Adipocyte (in vitro differentiated cells): ENCODE results near the gene EYA2.

Source experiments
- DNase-seq: peaks from one replicate; pipeline ENCODE4 v3.0.0-alpha.2; 2015; ENCODE audit warnings: low read depth
- H3K27me3 ChIP-seq: replicated peaks from 2 replicates; pipeline ENCODE4 v1.7.0; 2013; ENCODE audit warnings: mild to moderate bottlenecking, low read length, moderate library complexity; ENCODE audit not compliant: control insufficient read depth, insufficient read depth
- H3K36me3 ChIP-seq: 2 replicates; pipeline ENCODE4 v1.7.0; 2013; ENCODE audit warnings: low read length, mild to moderate bottlenecking, moderate library complexity; ENCODE audit not compliant: control insufficient read depth, insufficient read depth, severe bottlenecking
- H3K4me1 ChIP-seq: 2 replicates; pipeline ENCODE4 v1.7.0; 2013; ENCODE audit warnings: mild to moderate bottlenecking, low read length, moderate library complexity; ENCODE audit not compliant: control insufficient read depth, insufficient read depth
- H3K4me3 ChIP-seq: 2 replicates; pipeline ENCODE4 v1.7.0; 2013; ENCODE audit warnings: mild to moderate bottlenecking, low read length, moderate library complexity
- H3K9ac ChIP-seq: 2 replicates; pipeline ENCODE4 v1.7.0; 2013; ENCODE audit warnings: mild to moderate bottlenecking, low read length, moderate library complexity
- H3K9me3 ChIP-seq: 2 replicates; pipeline ENCODE4 v1.7.0; 2013; ENCODE audit warnings: mild to moderate bottlenecking, low read length, moderate library complexity; ENCODE audit not compliant: control insufficient read depth

Gene EYA2

GRCh38 chr20:47080365-47080764 is 185.7 kb downstream of the EYA2 start:
- Histone ChIP-seq H3K9me3 (peaks cover 20% of the 10 kb centered on the region), H3K36me3 (peaks cover 2% of the 10 kb centered on the region)
- DNase-seq: no peak

DNA sequence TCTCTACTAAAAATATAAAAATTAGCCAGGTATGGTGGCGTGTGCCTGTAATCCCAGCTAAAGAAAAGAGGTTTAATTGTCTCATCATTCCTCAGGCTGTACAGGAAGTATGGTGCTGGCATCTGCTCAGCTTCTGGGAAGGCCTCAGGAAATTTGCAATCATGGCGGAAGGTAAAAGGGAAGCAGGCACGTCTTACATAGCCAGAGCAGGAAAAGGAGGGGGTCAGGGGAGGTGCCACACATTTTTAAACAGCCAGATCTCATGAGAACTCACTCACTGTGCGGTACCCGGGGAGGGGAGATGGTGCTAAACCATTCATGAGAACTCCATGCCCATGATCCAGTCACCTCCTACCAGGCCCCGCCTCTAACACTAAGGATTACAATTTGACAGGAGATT is 191.7 kb downstream of the EYA2 start:
- Histone ChIP-seq H3K4me1 (no peaks in the 10 kb centered on the region), H3K27me3 (no peaks in the 10 kb centered on the region), H3K9me3 (no peaks in the 10 kb centered on the region), H3K9ac (no peak overlapping the region), H3K4me3 (no peak overlapping the region), H3K36me3 (no peaks in the 10 kb centered on the region)
- no peak for DNase-seq

More at GRCh38 chr20:47080365-47080764, 185.7 kb downstream of the EYA2 start:
- Histone ChIP-seq H3K4me1 (no peaks in the 10 kb centered on the region), H3K27me3 (no peaks in the 10 kb centered on the region), H3K9ac (no peak overlapping the region), H3K4me3 (no peak overlapping the region)

GRCh38 chr20:47088335-47088734 is 193.7 kb downstream of the EYA2 start:
- no peaks in the 10 kb centered on the region for H3K27me3 ChIP-seq

DNA sequence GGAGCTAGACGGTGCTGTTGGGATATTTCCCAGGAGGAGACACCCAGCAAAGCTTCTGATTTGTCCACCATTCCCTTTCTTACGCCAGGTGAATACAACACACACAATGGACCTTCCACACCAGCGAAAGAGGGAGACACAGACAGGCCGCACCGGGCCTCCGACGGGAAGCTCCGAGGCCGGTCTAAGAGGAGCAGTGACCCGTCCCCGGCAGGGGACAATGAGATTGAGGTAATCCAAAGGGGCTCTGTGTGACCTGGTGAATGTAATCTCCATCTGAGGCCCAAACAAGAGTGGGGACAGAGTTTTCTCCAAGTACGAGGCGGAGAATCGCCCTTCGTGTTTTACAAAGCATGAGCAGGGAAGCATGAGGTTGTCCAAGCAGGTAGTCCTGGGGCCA is 194.5 kb downstream of the EYA2 start:
- H3K9ac ChIP-seq: no peak overlapping the region
- no peak overlapping the region for H3K4me3 ChIP-seq
- no peaks in the 10 kb centered on the region for H3K36me3 ChIP-seq
- no peaks in the 10 kb centered on the region for H3K4me1 ChIP-seq
- DNase-seq: no peak
- H3K27me3 ChIP-seq: no peaks in the 10 kb centered on the region
- H3K9me3 ChIP-seq: no peaks in the 10 kb centered on the region

More at GRCh38 chr20:47088335-47088734, 193.7 kb downstream of the EYA2 start:
- no peak overlapping the region for H3K4me3 ChIP-seq
- H3K9me3 ChIP-seq: no peaks in the 10 kb centered on the region
- H3K9ac ChIP-seq: no peak overlapping the region
- DNase-seq: no peak
- H3K36me3 ChIP-seq: no peaks in the 10 kb centered on the region
- no peaks in the 10 kb centered on the region for H3K4me1 ChIP-seq

GRCh38 chr20:47090835-47091234 is 196.2 kb downstream of the EYA2 start:
- Histone ChIP-seq H3K36me3 (peaks cover 2% of the 10 kb centered on the region), H3K9me3 (peaks cover 7% of the 10 kb centered on the region), H3K27me3 (no peaks in the 10 kb centered on the region), H3K9ac (no peak overlapping the region), H3K4me3 (no peak overlapping the region), H3K4me1 (no peaks in the 10 kb centered on the region)
- no peak for DNase-seq

- H3K4me1 ChIP-seq: no peaks in the 10 kb centered on the region
- peaks cover 18% of the 10 kb centered on the region for H3K9me3 ChIP-seq
- peaks cover 9% of the 10 kb centered on the region for H3K36me3 ChIP-seq
- H3K4me3 ChIP-seq: no peak overlapping the region
- DNase-seq: no peak
- no peaks in the 10 kb centered on the region for H3K27me3 ChIP-seq
- no peak overlapping the region for H3K9ac ChIP-seq
Measured at GRCh38 chr20:47093320-47093966, 198.8 kb downstream of the EYA2 start.

- Histone ChIP-seq H3K36me3 (peaks cover 9% of the 10 kb centered on the region), H3K9ac (no peak overlapping the region), H3K9me3 (peaks cover 18% of the 10 kb centered on the region), H3K27me3 (no peaks in the 10 kb centered on the region), H3K4me1 (peaks cover 16% of the 10 kb centered on the region), H3K4me3 (no peak overlapping the region)
- DNase-seq: no peak
Measured at GRCh38 chr20:47095690-47096089, 201.0 kb downstream of the EYA2 start.

DNA sequence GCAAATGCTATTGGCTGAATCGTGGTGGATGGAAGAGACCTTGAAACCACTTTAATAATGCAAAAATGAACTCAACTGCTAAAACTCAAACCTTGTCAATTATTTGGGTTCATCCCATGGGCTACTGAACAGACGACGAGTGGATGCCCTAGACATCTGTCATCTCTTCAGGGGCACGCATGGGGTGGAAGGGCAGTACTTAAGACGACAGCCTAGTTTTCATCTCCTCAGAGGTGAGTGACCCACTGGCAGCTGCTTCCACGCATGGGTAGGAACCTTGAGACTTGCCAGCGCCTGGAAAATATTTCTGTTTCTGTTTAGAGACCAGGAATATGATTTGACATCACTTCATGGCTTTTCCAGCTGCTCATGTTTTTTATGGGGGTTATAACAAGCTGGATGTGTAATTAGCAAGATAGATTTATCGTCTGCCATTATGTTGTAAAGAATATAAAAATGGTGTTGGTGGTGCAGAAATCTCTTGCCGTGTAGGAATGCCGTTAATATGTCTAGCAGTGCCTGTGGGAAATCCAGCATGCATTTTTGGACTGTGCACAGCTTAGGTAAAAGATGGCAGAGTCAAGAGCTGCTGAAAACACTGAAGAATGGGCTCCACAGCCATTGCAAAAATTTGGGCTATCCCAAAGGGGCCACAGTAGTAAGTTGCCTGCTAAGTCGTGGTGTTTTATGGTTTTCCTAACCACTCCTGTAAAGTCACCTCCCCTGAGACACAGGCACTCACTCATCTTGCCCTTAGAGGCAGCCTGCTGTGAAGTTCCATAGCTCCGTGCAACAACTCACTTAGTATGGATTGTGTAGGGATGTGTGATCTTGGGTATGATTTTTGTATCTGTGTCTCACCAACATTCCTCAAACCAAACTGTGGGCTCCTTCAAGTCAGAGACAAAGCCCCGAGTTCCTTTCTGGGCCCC is 203.3 kb downstream of the EYA2 start:
- Histone ChIP-seq H3K4me3 (no peak overlapping the region), H3K36me3 (peaks cover 9% of the 10 kb centered on the region), H3K9ac (no peak overlapping the region)

GRCh38 chr20:47099093-47099492 is 204.4 kb downstream of the EYA2 start:
- Histone ChIP-seq H3K9ac (peak overlapping the region; percentile 22), H3K4me3 (no peak overlapping the region), H3K4me1 (peaks cover 28% of the 10 kb centered on the region), H3K27me3 (no peaks in the 10 kb centered on the region), H3K9me3 (peaks cover 25% of the 10 kb centered on the region), H3K36me3 (peaks cover 9% of the 10 kb centered on the region)
- no peak for DNase-seq

More for the DNA sequence above, 203.3 kb downstream of the EYA2 start:
- Histone ChIP-seq H3K27me3 (no peaks in the 10 kb centered on the region), H3K4me1 (peaks cover 27% of the 10 kb centered on the region), H3K9me3 (peaks cover 25% of the 10 kb centered on the region)
- no peak for DNase-seq

- DNase-seq: peak; percentile 57
- H3K4me1 ChIP-seq: peaks cover 28% of the 10 kb centered on the region
- no peak overlapping the region for H3K4me3 ChIP-seq
- H3K36me3 ChIP-seq: peaks cover 9% of the 10 kb centered on the region
- no peaks in the 10 kb centered on the region for H3K27me3 ChIP-seq
- H3K9ac ChIP-seq: peak overlapping the region; percentile 56
- H3K9me3 ChIP-seq: peaks cover 25% of the 10 kb centered on the region
Measured at GRCh38 chr20:47099825-47100441, 205.3 kb downstream of the EYA2 start.

GRCh38 chr20:47102629-47103028 is 208.0 kb downstream of the EYA2 start:
- Histone ChIP-seq H3K36me3 (no peaks in the 10 kb centered on the region), H3K4me1 (peaks cover 28% of the 10 kb centered on the region), H3K27me3 (no peaks in the 10 kb centered on the region), H3K9me3 (peaks cover 7% of the 10 kb centered on the region), H3K4me3 (no peak overlapping the region), H3K9ac (no peak overlapping the region)
- no peak for DNase-seq
